Measurements from ENCODE around the gene TM9SF1. TPM values are rescaled to one million over a fixed set of nuclear protein-coding genes. Genes with fewer than 3 reads are reported as not detected.
"Not testable (repeated sequence)": the region's sequence is repeated elsewhere in the genome, so short reads cannot be mapped to it uniquely, and the experiment has no call there.

TM9SF1 gene
- polyA plus RNA-seq, 1 donor = 50.9 TPM

DNA sequence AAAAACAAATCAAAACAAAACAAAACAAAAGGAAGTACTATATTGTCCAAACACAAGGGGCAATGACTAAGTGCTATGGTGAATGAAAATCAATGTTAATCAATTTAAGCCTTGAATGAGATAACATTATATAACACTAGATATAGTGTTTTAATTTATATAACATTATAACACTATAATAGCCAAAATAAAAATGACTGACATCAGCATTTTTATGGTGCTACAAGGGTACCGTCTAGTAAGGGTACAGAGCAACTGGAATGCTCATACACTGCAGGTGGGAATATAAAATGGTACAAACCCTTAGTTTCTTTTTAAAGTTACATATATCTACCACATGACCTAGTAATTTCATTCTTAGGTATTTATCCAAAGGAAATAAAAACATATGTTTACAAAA lies 31.2 kb upstream of the TM9SF1 start:
- peaks cover 6% of the 10 kb centered on the region for H3K36me3 ChIP-seq (ENCODE audit: control insufficient read depth, insufficient read depth, low read length)
- H3K27me3 ChIP-seq (ENCODE audit: control insufficient read depth, insufficient read depth, low read length) = no peaks in the 10 kb centered on the region
- WGBS (ENCODE audit: insufficient coverage, low lambda C conversion rate) = no CpG with 5 or more reads among the region's 1 CpG
- no peaks in the 10 kb centered on the region for H3K9me3 ChIP-seq (ENCODE audit: control insufficient read depth, low read depth, low read length)
- H3K27ac ChIP-seq (ENCODE audit: low read length) = no peak overlapping the region
- H3K4me1 ChIP-seq (ENCODE audit: control insufficient read depth, insufficient read depth, low read length) = peaks cover 4% of the 10 kb centered on the region
- DNase-seq = no peak
- H3K4me3 ChIP-seq (ENCODE audit: low read length) = no peak overlapping the region

DNA sequence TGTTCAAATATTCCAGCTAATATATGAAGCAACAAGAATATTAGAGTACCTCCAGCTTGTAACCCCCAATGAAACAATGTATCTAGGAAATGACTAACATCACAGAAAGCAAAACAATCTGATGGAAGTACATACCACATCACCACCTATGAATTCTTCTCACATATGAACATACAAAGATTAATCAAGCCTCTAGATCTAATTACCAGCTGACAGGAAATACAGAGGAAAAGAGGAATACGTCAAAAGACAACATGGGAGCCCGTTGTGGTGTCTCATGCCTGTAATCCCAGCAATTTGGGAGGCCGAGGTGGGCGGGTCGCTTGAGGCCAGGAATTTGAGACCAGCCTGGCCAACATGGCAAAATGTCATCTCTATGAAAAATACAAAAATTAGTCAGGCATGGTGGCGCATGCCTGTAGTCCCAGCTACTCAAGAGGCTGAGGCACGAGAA lies 29.4 kb upstream of the TM9SF1 start:
- no peak for DNase-seq
- no peak overlapping the region for H3K27ac ChIP-seq (ENCODE audit: low read length)
- no peaks in the 10 kb centered on the region for H3K9me3 ChIP-seq (ENCODE audit: control insufficient read depth, low read depth, low read length)
- no peaks in the 10 kb centered on the region for H3K4me1 ChIP-seq (ENCODE audit: control insufficient read depth, insufficient read depth, low read length)
- H3K27me3 ChIP-seq (ENCODE audit: control insufficient read depth, insufficient read depth, low read length) = no peaks in the 10 kb centered on the region
- peaks cover 6% of the 10 kb centered on the region for H3K36me3 ChIP-seq (ENCODE audit: control insufficient read depth, insufficient read depth, low read length)
- WGBS (ENCODE audit: insufficient coverage, low lambda C conversion rate) = no CpG with 5 or more reads among the region's 7 CpGs
- H3K4me3 ChIP-seq (ENCODE audit: low read length) = no peak overlapping the region

DNA sequence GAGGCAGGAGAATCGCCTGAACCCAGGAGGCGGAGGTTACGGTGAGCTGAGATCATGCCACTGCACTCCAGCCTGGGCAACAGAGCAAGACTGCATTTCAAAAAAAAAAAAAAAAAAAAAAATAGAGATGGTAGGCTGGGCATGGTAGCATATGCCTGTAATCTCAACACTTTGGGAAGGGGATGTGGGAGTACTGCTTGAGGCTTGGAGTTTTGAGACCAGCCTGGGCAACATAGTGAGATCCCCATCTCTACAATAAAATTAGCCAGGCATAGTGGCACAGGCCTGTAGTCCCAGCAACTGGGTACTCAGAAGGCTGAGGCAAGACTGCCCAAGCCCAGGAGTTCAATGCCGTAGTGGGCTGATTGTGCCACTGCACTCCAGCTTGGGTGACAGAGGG lies 27.7 kb upstream of the TM9SF1 start:
- not testable (repeated sequence) for H3K27ac ChIP-seq (ENCODE audit: low read length); H3K9me3 ChIP-seq (ENCODE audit: control insufficient read depth, low read depth, low read length); H3K4me1 ChIP-seq (ENCODE audit: control insufficient read depth, insufficient read depth, low read length); H3K4me3 ChIP-seq (ENCODE audit: low read length); H3K36me3 ChIP-seq (ENCODE audit: control insufficient read depth, insufficient read depth, low read length); H3K27me3 ChIP-seq (ENCODE audit: control insufficient read depth, insufficient read depth, low read length); DNase-seq
- no CpG with 5 or more reads among the region's 4 CpGs for WGBS (ENCODE audit: insufficient coverage, low lambda C conversion rate)

DNA sequence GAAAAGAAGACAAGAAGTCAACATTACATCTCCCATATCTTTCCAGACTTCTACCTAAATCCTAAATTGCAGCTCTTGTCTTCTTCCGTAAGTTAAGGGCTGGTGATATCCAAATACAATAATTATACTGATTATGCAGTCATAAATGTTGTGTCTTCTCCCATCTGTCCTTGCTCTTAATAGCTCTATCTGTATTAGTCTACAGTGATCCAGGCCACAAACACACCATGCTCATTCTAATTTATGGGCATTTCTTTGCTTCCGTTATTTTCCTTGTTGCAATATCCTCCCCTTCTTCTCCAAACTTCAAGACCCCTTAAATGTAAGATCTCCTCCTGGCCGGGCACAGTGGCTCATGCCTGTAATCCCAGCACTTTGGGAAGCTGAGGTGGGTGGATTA lies 24.3 kb upstream of the TM9SF1 start:
- no peak overlapping the region for H3K4me3 ChIP-seq (ENCODE audit: low read length)

DNA sequence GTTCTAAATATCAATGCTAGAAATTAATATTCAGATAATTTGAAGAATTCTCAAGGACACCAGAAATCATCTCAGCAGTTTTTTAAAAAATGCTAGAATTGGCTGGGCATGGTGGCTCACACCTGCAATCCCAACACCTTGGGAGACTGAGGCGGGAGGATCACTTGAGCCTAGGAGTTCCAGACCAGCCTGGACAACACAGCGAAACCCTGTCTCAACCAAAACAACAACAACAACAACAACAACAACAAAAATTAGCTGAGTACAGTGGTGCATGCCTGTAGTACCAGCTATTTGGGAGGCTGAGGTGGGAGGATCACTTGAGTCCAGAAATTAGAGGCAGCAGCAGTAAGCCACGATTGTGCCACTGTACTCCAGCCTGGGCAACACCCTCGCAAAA lies 23.8 kb upstream of the TM9SF1 start:
- no peak overlapping the region for H3K4me3 ChIP-seq (ENCODE audit: low read length)
- peaks cover 8% of the 10 kb centered on the region for H3K36me3 ChIP-seq (ENCODE audit: control insufficient read depth, insufficient read depth, low read length)
- no peak overlapping the region for H3K27ac ChIP-seq (ENCODE audit: low read length)
- H3K4me1 ChIP-seq (ENCODE audit: control insufficient read depth, insufficient read depth, low read length) = peaks cover 12% of the 10 kb centered on the region
- no peak for DNase-seq
- 89% methylated on average over 2 of the region's 4 CpGs for WGBS (ENCODE audit: insufficient coverage, low lambda C conversion rate)
- H3K9me3 ChIP-seq (ENCODE audit: control insufficient read depth, low read depth, low read length) = no peaks in the 10 kb centered on the region
- H3K27me3 ChIP-seq (ENCODE audit: control insufficient read depth, insufficient read depth, low read length) = no peaks in the 10 kb centered on the region

More for the DNA sequence above, 24.3 kb upstream of the TM9SF1 start:
- no peak for DNase-seq
- H3K27ac ChIP-seq (ENCODE audit: low read length) = no peak overlapping the region
- no peaks in the 10 kb centered on the region for H3K27me3 ChIP-seq (ENCODE audit: control insufficient read depth, insufficient read depth, low read length)
- H3K4me1 ChIP-seq (ENCODE audit: control insufficient read depth, insufficient read depth, low read length) = peaks cover 8% of the 10 kb centered on the region
- H3K36me3 ChIP-seq (ENCODE audit: control insufficient read depth, insufficient read depth, low read length) = peaks cover 8% of the 10 kb centered on the region
- WGBS (ENCODE audit: insufficient coverage, low lambda C conversion rate) = 50% methylated on average over 2 of the region's 3 CpGs
- H3K9me3 ChIP-seq (ENCODE audit: control insufficient read depth, low read depth, low read length) = no peaks in the 10 kb centered on the region

DNA sequence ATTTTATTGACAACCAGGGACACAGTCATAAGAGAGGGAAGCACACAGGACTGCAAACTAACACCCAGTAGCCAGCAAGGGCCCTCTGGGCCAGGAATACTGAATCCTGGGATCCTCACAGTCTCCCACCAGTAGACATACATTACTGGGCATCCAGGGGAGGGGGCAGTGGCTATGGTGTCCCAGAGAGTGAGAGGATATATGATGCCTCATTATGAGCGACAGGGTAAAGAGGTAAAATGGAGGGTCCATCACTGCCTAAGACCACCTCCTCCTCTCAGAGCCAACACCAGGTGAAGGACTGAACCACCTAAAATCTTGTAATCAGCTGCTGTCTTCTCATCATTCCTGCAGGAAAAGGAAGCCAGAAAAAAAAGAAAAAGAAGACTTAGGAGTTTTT lies 21.6 kb upstream of the TM9SF1 start:
- not testable (repeated sequence) for H3K9me3 ChIP-seq (ENCODE audit: control insufficient read depth, low read depth, low read length); H3K36me3 ChIP-seq (ENCODE audit: control insufficient read depth, insufficient read depth, low read length); H3K27ac ChIP-seq (ENCODE audit: low read length); DNase-seq; H3K27me3 ChIP-seq (ENCODE audit: control insufficient read depth, insufficient read depth, low read length); H3K4me3 ChIP-seq (ENCODE audit: low read length)
- peaks cover 18% of the 10 kb centered on the region for H3K4me1 ChIP-seq (ENCODE audit: control insufficient read depth, insufficient read depth, low read length)
- no CpG with 5 or more reads among the region's 1 CpG for WGBS (ENCODE audit: insufficient coverage, low lambda C conversion rate)

DNA sequence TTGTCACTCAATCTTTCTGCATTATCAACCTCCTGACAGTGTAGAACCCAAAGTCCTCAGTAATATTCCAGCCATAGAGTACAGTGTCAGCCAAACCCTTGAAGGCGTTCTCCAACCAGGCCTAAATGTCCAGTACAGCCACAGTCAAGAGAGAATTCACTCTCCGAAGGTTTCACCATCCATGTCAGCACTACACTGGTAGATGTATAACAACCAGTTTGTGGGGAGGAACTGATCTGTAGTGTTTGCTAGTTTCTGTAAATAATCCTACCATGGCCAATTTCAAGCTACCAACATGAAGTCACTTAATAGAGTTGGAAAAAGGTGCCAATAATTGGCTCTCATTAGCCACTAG lies 21.1 kb upstream of the TM9SF1 start:
- no peak for DNase-seq
- WGBS (ENCODE audit: insufficient coverage, low lambda C conversion rate) = no CpG with 5 or more reads among the region's 2 CpGs
- H3K27me3 ChIP-seq (ENCODE audit: control insufficient read depth, insufficient read depth, low read length) = no peaks in the 10 kb centered on the region
- no peaks in the 10 kb centered on the region for H3K9me3 ChIP-seq (ENCODE audit: control insufficient read depth, low read depth, low read length)
- no peak overlapping the region for H3K4me3 ChIP-seq (ENCODE audit: low read length)
- H3K36me3 ChIP-seq (ENCODE audit: control insufficient read depth, insufficient read depth, low read length) = peaks cover 9% of the 10 kb centered on the region
- peaks cover 18% of the 10 kb centered on the region for H3K4me1 ChIP-seq (ENCODE audit: control insufficient read depth, insufficient read depth, low read length)
- H3K27ac ChIP-seq (ENCODE audit: low read length) = peak overlapping the region; percentile 90

DNA sequence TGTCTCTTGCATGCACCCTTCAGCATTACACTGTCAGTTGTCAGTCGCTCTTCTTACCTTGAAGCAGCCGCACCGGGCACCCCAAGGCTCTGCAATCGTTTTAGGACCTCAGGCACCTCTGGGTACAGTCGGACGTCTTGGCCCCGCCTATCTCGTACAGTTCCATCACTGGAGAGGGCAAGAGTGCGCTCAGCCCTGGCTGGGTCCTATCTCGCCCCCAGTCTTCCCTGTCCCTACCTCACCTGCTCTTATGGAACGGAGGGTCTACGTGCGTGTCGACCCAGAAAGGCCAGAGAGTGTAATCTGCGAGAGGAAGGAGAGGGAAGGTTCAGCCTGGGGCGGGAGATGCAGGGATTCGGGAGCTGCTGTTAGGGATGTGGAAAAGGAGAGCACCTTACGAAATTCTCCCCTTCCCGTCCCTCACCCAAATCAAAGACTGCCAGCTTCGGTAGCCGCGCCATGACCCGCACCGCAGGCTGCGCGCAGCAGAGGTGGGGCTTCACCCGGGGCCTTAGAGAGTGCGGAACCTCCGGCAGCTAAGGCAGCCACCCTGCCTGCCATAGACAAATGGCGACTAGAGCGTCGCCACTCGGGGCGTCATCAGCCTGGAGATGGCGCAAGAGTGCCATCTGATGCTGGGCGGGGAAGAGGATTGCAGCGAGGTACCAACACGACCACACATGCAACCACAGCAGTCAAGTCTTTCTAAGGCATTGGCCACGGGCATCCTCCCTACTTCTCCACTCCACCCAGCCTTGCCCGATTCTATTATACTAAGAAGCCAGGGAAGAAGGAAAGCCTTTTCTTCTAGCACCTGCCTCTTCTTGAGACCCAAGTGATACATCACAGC lies 20.5 kb upstream of the TM9SF1 start, which contains the start of gene MDP1:
TSS of gene MDP1 (minus strand) at position 572 of the 850 bp plus-strand sequence. CDS start at position 461, 111 bp downstream.
- peak within 1 kb of the TSS; percentile 98 for H3K27ac ChIP-seq (ENCODE audit: low read length)
- no peaks in the 10 kb centered on the region for H3K27me3 ChIP-seq (ENCODE audit: control insufficient read depth, insufficient read depth, low read length)
- WGBS (ENCODE audit: insufficient coverage, low lambda C conversion rate) = no CpG with 5 or more reads among the region's 40 CpGs
- H3K4me1 ChIP-seq (ENCODE audit: control insufficient read depth, insufficient read depth, low read length) = peaks cover 18% of the 10 kb centered on the region
- no peaks in the 10 kb centered on the region for H3K9me3 ChIP-seq (ENCODE audit: control insufficient read depth, low read depth, low read length)
- peak within 1 kb of the TSS; percentile 62 for H3K4me3 ChIP-seq (ENCODE audit: low read length)
- peaks cover 14% of the 10 kb centered on the region for H3K36me3 ChIP-seq (ENCODE audit: control insufficient read depth, insufficient read depth, low read length)
- DNase-seq = peak; percentile 92 to 93

DNA sequence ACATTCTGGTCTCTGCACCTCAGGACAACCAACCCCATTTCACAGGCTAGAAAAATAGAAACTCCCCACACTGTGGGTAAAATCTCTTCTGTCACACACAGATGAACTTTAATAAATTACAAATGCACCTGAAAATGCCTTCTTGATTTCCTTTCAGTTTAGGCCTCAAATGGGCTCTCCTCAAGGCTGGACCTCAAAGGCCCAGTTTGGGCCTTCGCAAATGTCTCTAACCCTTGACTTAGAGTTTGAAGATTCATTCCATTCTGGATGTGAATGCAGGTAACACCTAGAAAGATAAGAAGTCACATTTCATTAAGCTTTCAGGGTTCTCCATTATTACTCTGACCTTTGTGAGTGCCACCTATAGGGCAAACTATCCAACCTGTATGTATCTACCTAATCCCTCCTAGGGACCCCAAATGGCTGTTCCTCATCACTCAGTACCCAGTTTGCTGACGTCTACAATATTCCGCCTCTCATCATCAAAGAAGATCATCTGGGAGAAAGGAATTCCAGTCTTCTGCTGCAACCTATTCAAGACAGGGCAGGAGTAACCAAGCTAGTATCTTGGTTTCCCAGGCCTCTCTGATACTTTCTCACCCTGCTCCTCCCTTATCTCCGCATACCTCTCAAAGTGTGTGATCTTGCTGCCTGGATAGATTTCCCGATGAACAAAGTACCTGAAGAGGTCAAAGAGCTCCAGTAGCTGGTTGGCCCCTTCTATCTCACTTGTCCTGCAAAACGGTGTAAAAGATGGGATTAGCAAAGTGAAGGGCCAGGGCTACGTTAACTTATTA lies 18.8 kb upstream of the TM9SF1 start:
- DNase-seq = peak in 1 of 2 donors; percentile 76
- H3K9me3 ChIP-seq (ENCODE audit: control insufficient read depth, low read depth, low read length) = no peaks in the 10 kb centered on the region
- H3K4me1 ChIP-seq (ENCODE audit: control insufficient read depth, insufficient read depth, low read length) = peaks cover 18% of the 10 kb centered on the region
- peak overlapping the region; percentile 98 for H3K27ac ChIP-seq (ENCODE audit: low read length)
- no peaks in the 10 kb centered on the region for H3K27me3 ChIP-seq (ENCODE audit: control insufficient read depth, insufficient read depth, low read length)
- WGBS (ENCODE audit: insufficient coverage, low lambda C conversion rate) = no CpG with 5 or more reads among the region's 7 CpGs
- H3K36me3 ChIP-seq (ENCODE audit: control insufficient read depth, insufficient read depth, low read length) = peaks cover 30% of the 10 kb centered on the region
- H3K4me3 ChIP-seq (ENCODE audit: low read length) = peak overlapping the region; percentile 79

DNA sequence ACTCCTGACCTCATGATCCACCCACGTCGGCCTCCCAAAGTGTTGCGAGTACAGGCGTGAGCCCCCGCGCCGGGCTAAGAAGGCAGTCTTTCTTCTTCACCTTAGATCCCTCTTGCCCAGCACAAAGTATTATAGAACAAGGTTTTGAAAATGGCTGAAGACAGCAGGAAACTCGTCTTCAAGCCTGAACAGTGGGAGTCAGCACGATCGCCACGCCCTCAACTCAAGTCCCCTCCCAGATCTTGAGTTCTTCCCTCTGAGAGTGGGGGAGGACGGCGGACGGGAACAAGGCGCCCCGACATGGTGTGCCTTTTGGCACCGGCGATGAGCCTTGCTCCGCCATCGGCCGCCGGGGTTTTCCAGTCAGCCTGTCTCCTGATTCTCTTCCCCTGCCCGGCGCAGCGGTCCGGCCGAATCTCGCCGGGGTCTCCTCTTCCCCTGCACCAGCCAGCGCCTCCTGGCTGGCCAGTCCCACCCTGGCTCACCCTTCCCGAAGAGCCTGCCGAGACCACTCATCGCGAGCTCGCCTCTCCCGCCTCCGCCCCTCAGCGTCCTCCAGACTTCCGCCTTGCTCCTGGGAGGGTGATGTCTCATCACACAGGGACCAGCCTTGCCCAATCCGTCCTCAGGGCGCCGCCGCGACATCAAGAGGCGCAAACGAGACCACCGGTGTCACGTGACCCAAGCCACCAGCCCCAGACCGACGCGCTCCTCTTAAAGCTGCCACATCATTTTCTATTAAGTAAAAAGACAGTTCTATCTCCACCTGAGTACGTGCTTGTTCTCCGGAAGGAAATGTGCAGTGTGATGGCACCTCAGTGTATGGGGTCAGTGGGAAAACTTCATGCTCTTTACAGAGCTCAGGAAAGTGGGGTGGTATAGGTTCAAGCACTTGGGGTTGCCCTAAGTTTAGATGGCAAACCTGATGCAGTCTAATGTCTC lies 18.0 kb upstream of the TM9SF1 start, which contains the start of gene CHMP4A:
TSS of gene CHMP4A (minus strand) at position 565 of the 942 bp plus-strand sequence. CDS start at position 516, 49 bp downstream.
- peaks cover 37% of the 10 kb centered on the region for H3K36me3 ChIP-seq (ENCODE audit: control insufficient read depth, insufficient read depth, low read length)
- no peaks in the 10 kb centered on the region for H3K9me3 ChIP-seq (ENCODE audit: control insufficient read depth, low read depth, low read length)
- DNase-seq = peak; percentile 97
- peaks cover 18% of the 10 kb centered on the region for H3K4me1 ChIP-seq (ENCODE audit: control insufficient read depth, insufficient read depth, low read length)
- peak within 1 kb of the TSS; percentile 79 for H3K4me3 ChIP-seq (ENCODE audit: low read length)
- WGBS (ENCODE audit: insufficient coverage, low lambda C conversion rate) = no CpG with 5 or more reads among the region's 53 CpGs
- no peaks in the 10 kb centered on the region for H3K27me3 ChIP-seq (ENCODE audit: control insufficient read depth, insufficient read depth, low read length)
- H3K27ac ChIP-seq (ENCODE audit: low read length) = peak within 1 kb of the TSS; percentile 98

Measured in large intestine (tissue), 3 donors.